MCF 10A (cell line): Measurements from ENCODE around the gene ZNF597. TPM values are rescaled to one million over a fixed set of nuclear protein-coding genes. Genes with fewer than 3 reads are reported as not detected.
"Not testable (repeated sequence)": the region's sequence is repeated elsewhere in the genome, so short reads cannot be mapped to it uniquely, and the experiment has no call there.

Experiments
- BruUV-seq: library from RNA; stranded (reverse); fragments of 400-500 nt; replicated peaks from 2 replicates; lab custom pipeline; 2021; lab: Mats Ljungman, UMichigan
- CTCF ChIA-PET: fragments of 300-600 bp; sonication (Branson Sonifier 250); formaldehyde crosslinking; extraction: SDS; loops from one replicate; lab custom pipeline; 2021; ENCODE audit warnings: antibody characterized with exemption, inconsistent platforms; lab: Yijun Ruan, JAX
- POLR2A ChIA-PET: fragments of 300-600, 350-650 bp; sonication (Branson Sonifier 250); formaldehyde crosslinking; extraction: SDS; loops from one replicate; lab custom pipeline; 2020; ENCODE audit warnings: antibody characterized with exemption, inconsistent platforms; lab: Yijun Ruan, JAX
- DNase-seq: peaks from one replicate; pipeline ENCODE4 v3.0.0-alpha.2; 2018; ENCODE audit not compliant: unreplicated experiment
- H3K27ac Mint-ChIP-seq: one replicate; pipeline ENCODE4 v1.8.0; 2022; ENCODE audit warnings: mild to moderate bottlenecking, low read depth, mixed read lengths; ENCODE audit not compliant: unreplicated experiment
- H3K27me3 Mint-ChIP-seq: one replicate; pipeline ENCODE4 v1.8.0; 2022; ENCODE audit warnings: mixed read lengths; ENCODE audit not compliant: insufficient read depth, unreplicated experiment
- H3K36me3 Mint-ChIP-seq: one replicate; pipeline ENCODE4 v1.8.0; 2022; ENCODE audit warnings: mild to moderate bottlenecking, moderate library complexity, mixed read lengths; ENCODE audit not compliant: insufficient read depth, unreplicated experiment
- H3K4me1 Mint-ChIP-seq: one replicate; pipeline ENCODE4 v1.8.0; 2022; ENCODE audit warnings: mixed read lengths; ENCODE audit not compliant: insufficient read depth, unreplicated experiment
- H3K4me3 Mint-ChIP-seq: one replicate; pipeline ENCODE4 v1.8.0; 2022; ENCODE audit warnings: mild to moderate bottlenecking, moderate library complexity, mixed read lengths; ENCODE audit not compliant: unreplicated experiment
- H3K9me3 Mint-ChIP-seq: one replicate; pipeline ENCODE4 v1.8.0; 2022; ENCODE audit warnings: mixed read lengths; ENCODE audit not compliant: unreplicated experiment
- CTCF ChIP-seq: fragments of 200-600 bp; IDR thresholded peaks from one replicate; pipeline ENCODE4 v1.8.0; 2022; ENCODE audit warnings: antibody characterized with exemption, mild to moderate bottlenecking; ENCODE audit not compliant: unreplicated experiment
- intact Hi-C: fragments of 100-400 bp; cut with micrococcal nuclease; formaldehyde crosslinking; loops from 2 replicates; pipeline ENCODE4 v1.14.1; 2022
- total RNA-seq: library from RNA; stranded (reverse); gene quantifications from 2 replicates; pipeline ENCODE4 v1.2.3, GENCODE V29; 2022

ZNF597 gene
- total RNA-seq, 1 experiment from 2014 or later = 2.3 TPM

- Mint-ChIP-seq H3K27me3 (no peaks in the 10 kb centered on the region), H3K27ac (no peak overlapping the region), H3K4me3 (no peak overlapping the region), H3K4me1 (no peaks in the 10 kb centered on the region), H3K9me3 (no peaks in the 10 kb centered on the region), H3K36me3 (peaks cover 48% of the 10 kb centered on the region)
- no peak for TF ChIP-seq CTCF
- intact Hi-C loops = no loop called here
- ChIA-PET CTCF (no interaction called here), POLR2A (no interaction called here)
- DNase-seq = no peak
- no TSS peak for BruUV-seq
Measured at GRCh38 chr16:3479654-3480216, 36.4 kb upstream of the ZNF597 start.

- POLR2A ChIA-PET = no interaction called here
- no peak overlapping the region for H3K4me3 Mint-ChIP-seq
- no peaks in the 10 kb centered on the region for H3K9me3 Mint-ChIP-seq
- DNase-seq = no peak
- BruUV-seq = no TSS peak
- no peaks in the 10 kb centered on the region for H3K27me3 Mint-ChIP-seq
- intact Hi-C loops = no loop called here
- peaks cover 44% of the 10 kb centered on the region for H3K36me3 Mint-ChIP-seq
- no peaks in the 10 kb centered on the region for H3K4me1 Mint-ChIP-seq
- CTCF ChIA-PET = no interaction called here
- no peak for TF ChIP-seq CTCF
- no peak overlapping the region for H3K27ac Mint-ChIP-seq
Measured at GRCh38 chr16:3478242-3478925, 35.1 kb upstream of the ZNF597 start.

DNA sequence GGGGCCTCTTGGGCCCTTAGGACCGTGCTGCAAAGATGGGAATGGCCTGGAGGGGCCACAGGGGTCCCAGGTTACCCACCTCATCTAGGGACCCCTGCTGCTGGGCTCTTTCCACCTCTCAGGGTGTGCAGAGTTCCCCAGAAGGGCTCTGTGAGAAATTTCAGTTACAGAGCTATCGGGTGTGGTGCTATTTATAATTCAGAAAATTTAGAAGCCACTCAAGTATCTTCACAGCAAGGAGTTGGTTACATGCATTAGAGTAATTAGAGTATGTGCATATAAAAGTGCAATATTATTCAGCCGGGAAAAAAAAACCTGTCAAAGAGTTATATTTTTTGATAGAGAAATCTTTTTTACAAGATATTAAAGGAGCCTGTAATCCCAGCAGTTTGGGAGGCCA, 33.1 kb upstream of the ZNF597 start:
- Mint-ChIP-seq H3K27me3 (no peaks in the 10 kb centered on the region), H3K9me3 (no peaks in the 10 kb centered on the region), H3K4me3 (no peak overlapping the region), H3K4me1 (no peaks in the 10 kb centered on the region), H3K36me3 (peaks cover 24% of the 10 kb centered on the region), H3K27ac (no peak overlapping the region)
- no peak for TF ChIP-seq CTCF
- no peak for DNase-seq
- CTCF ChIA-PET = interaction anchor here (0.7 to 1.0 kb wide), 2 partner anchors 23 to 47 kb away, joined by 3 to 4 read pairs; no protein-coding TSS in a partner anchor
- POLR2A ChIA-PET = no interaction called here
- intact Hi-C loops = no loop called here
- no TSS peak for BruUV-seq

DNA sequence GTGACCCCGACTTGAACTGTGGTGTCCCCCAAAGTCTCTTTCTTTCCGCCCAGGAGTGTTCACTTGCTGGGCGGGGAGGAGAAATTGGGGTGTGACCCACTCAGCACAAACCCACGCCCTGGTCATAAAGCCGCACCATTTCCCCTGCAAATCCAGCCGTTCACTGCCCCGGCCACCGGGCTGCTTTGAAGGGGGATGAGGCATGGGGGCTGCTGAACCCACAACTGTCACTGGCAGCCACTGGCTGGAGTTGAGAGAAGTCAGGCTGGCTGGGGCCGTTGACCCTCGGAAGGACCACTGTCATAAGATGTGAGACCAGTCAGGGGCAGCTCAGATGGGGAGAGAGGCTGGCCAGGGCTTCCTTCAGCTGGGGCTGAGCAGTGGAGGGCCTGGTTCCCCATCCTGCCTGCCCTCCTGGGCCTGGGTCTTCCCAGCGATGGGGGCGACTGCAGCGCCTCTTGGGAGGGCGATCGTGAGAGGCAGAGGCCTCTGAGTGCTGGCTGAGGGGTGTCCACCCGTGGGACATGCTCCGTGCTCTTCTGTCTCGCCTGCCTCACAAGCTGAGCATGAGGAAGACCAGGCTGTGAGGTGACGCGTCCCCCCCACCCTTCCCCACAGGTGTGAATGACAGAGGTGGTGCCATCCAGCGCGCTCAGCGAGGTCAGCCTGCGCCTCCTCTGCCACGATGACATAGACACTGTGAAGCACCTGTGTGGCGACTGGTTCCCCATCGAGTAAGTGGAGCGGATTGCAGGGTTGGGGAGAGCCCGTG, 32.5 kb upstream of the ZNF597 start:
- Mint-ChIP-seq H3K9me3 (no peaks in the 10 kb centered on the region), H3K36me3 (peaks cover 18% of the 10 kb centered on the region), H3K27me3 (no peaks in the 10 kb centered on the region), H3K27ac (no peak overlapping the region), H3K4me1 (no peaks in the 10 kb centered on the region), H3K4me3 (no peak overlapping the region)
- ChIA-PET POLR2A (no interaction called here), CTCF (interaction anchor here (1.0 kb wide), 1 partner anchor 48 kb away, joined by 4 read pairs; no protein-coding TSS in a partner anchor)
- no peak for TF ChIP-seq CTCF
- no TSS peak for BruUV-seq
- no peak for DNase-seq
- intact Hi-C loops = no loop called here

- H3K36me3 Mint-ChIP-seq, H3K4me3 Mint-ChIP-seq, H3K27me3 Mint-ChIP-seq, H3K27ac Mint-ChIP-seq, BruUV-seq, H3K4me1 Mint-ChIP-seq, POLR2A ChIA-PET, H3K9me3 Mint-ChIP-seq, DNase-seq, intact Hi-C loops: not testable (repeated sequence)
- CTCF ChIA-PET = interaction anchor here (1.9 kb wide), 1 partner anchor 10 kb away, joined by 5 read pairs; no protein-coding TSS in a partner anchor
Measured at GRCh38 chr16:3474870-3475269, 31.6 kb upstream of the ZNF597 start.
